HG02938 (cell line): ENCODE results near the gene FGFRL1.
"Not testable (repeated sequence)": the region's sequence is repeated elsewhere in the genome, so short reads cannot be mapped to it uniquely, and the experiment has no call there.

Experiments
- ATAC-seq: cut with Tn5 transposase; IDR thresholded peaks from one replicate; pipeline ENCODE4 v1.9.1; 2021; ENCODE audit warnings: mild to moderate bottlenecking, moderate library complexity; ENCODE audit not compliant: unreplicated experiment

FGFRL1 gene

DNA sequence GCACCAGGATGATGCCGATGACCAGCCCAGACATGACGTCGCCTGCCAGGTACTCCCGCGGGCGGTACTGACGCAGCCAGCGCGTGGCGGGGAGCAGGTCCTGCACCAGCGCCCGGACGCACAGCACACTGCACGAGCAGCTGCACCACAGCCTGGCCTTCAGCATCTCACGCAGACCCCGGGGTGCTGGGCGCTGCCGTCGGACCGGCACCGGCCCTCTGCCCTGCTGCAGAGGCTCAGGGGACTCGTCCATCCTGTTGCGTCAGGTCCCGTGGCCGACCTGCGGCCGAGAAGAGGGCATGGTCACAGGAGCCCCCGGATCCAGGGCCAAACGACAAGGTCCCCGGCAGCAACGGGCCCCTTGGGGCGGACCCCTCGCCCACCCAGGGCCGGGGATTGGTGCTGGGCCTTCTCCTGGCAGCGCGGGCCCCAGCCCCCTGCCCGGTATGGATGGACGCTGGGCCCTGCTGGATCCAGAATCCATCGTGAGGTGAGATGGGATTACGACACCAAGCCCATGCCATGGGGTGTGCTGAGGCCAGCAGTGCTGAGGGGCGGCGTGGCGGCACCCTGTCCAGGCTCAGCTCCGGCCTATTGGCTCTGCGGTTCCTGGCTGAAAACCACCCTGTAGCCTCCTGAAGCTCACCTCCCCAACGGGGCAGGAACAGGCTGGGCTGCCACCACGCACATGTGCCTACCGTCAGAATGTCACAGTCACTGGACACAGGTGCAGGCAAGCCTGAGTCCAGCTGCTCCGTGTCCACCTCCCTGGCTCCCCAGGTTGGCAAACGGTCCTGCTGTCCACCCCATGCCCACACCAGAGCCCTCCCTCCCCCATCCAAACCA is 19.8 kb upstream of the FGFRL1 start:
- ATAC-seq, result no peak

DNA sequence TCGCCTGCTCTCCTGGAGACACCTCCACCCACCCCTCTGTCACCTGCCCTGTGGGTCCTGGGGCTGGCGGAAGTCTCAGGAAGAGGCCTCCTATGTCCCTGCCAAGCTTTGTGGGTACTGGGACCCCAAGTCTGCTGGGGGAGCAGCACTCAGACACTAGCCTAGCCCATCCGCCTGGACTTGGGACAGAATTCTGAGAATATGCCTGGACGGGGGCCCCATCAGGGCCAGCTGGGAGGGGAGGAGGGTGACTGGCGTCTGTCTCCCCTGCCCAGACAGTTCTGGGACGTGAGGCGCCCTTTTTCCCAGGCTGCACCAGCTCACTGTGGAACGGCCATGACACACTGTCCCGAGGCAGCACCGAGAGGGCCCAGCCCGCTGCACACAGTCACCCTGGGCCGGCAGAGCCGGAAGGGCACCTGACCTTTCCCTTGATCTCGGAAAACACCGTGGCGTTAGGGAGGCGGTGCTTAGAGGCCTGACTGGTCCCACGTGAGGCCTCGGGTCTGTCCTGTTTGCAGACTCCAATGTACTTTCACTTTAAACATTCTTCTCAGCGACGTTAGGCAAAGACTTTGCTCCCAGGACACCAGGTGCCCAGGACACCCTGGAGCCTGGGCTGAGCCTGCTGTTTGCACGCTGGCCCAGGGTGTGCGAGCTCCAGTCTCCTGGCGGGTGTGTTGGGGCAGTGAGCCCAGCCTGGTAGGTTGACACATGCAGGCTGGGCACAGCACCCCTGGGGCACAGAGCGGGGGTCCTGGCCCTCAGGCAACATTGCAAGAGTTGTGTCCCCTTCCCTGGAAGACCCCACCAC is 18.9 kb upstream of the FGFRL1 start:
- ATAC-seq, result no peak

DNA sequence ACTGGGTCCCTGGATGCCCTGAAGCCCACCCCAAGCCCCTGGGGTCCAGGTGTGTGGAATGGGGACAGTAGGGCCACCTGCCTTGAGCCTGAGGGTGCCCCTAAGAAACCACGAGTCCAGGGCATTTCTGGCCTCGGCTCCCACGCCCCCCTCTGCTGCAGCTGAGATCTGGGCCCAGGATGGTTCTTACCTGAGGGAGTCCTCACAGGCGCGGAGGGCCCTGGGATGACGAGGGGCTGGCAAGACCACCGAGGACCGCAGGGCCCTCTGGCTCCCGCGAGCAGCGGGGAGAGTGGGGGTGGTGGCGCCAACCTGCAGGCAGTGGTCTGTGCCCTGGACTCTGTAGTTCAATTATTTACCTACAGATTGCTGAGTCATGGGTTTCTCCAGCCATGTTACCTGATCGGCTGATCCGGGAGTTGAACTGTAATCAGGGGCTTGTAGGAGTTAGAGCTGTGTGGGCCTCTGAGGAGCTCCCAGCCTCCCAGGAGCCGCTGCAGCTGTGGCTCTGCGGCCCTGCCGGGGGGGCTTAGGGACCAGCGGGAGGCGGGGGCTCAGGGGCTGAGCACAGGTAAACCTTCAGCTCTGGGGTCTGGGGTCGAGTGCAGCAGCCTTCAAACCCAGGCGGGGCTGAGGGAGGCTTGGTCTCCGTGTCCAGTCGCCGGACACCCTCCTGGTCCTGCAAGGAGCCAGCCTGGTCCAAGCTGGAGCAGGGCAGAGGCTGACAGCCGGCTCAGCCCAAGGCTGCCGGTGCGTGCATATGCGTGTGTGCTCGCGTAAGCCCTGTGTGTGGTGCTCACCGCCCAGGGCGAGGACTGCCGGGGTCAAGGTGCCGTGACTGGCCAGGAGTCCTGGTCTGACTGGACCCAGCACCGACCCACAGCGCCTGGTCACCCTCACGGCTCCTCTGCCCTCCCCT is 18.1 kb upstream of the FGFRL1 start, which contains the start of gene SLC26A1:
SLC26A1 (minus strand) TSS at position 294 of the 919 bp plus-strand sequence. CDS start 1,701 bp downstream, outside the sequence.
- no peak for ATAC-seq

DNA sequence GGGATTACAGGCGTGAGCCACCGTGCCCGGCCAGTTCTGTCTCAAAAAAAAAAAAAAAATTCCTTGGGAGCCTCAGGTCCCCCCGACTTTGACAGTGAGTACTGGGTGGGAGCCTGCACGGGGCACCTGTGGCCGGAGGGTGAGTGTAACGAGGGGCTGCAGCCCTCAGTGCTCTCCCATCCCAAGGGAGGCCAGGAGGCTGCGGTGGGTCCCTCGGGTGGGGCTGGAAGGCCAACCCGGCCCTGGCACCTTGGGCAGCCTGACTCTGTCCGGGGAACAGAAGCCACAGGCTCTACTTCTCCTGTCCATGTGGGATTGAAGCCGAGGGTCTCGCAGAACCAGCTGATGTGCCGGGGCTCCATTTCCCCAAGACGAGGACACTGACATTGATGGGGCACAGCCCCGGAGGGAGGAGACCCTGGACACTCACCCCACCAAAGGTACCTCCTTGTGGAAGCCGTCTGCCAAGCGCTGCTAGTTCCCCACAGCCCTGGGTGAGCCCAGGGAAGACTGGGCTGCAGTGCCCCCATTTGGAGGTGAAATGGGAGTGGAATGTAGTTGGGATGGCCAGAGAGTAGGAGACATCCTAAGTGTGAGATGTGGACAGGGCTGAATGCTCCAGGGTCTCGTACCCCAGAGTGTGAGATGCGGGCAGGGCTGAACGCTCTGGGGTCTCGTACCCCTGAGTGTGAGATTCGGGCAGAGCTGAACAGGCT is 16.0 kb upstream of the FGFRL1 start:
- ATAC-seq, result no peak

DNA sequence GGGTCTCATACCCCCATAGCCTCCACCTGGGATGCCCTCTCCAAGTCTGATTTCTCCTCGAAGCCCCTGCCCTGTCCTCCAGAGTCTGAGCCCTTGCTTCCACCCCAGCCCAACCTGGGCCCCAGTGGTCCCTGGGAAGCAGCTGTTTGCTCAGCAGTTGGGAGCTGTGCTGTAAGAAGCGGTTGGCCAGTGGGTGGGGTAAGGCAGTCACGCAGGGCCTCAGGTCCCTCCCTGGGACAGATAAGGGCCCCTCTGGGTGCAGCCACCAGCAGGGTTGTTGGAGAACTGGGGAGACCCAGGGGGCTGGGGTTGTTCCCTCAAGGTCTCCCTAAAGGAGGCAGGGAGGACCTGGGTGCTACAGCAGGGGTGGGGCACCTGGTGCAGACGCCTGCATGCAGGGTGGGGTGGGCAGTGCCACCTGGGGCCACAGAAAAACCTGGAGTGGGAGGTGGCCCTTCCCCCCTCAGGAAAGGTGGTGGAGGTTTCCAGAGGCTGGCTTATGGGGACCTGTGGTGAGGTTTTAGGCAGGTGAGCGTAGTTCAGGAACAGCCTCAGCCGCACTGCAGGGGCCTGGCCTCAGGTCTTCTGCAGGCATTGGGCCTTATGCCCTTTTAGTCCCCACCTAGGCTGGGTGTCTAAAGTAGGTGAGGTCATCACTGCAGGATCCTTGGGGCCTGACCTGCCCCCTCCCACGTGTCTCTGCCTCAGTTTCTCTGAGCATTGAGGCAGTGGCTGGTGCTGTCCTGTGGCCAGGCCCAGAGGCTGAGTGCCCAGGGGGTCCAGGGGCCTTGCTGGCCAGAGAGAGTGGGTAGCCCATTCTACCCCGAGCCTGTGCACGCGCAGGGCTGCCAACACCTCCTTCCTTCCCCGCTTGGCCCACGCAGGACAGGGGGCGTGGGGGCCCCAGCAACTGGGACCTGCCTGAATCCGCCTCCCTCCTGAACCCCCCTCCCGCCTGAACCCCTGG is 15.1 kb upstream of the FGFRL1 start:
- no peak for ATAC-seq

DNA sequence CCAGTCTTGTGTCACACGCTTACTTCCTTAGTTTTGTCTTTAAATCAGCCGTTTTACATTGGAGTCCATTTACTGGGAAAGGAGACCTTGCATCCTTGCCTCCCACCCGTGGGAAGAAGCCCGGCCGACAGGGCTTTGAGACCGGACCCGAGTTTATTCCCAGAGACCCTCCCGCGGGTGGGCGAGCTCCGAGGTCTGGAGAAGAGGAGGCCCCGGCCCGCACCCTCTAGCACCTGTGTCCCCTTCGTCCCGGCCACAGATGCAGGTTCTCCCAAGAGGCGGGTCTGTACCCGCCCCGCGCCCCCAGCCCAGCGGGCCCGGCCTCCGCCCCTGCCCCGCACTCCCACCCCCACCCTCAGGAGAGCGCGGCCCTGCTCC is 14.4 kb upstream of the FGFRL1 start:
- no peak for ATAC-seq

DNA sequence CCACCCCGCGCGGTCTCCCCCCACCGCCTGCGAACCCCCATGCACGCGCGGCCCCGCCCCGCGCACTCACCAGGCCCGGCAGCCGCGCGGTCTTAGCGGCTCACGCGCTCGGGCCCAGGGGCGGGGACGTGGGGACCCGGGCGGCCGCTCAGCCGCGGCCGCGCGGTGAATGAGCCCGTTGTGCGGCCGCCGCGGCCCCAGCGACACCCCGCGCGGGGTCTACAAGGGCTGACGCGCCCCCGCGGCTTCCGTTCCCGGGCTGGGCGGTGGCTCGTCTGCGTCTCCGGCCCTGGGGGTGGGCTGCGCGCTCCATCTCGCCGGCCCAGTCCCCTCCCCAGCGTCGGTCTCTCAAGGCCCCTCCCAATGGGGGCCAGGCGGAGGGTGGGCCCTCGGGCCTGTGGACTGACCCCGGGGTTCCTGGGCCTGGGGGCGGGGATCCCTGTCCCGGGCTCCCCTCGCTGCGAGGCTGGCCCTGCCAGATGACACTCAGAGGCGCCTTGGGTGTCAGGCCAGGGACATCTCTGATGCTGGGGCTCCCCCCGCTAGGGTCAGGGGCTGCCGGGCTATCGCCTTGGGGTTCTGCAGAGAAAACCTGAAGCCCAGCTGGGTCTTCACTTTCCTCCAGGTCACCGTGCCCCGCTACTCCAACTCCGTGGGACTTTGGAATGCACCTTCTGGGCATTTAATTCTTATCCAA is 13.9 kb upstream of the FGFRL1 start:
- ATAC-seq, result no peak

DNA sequence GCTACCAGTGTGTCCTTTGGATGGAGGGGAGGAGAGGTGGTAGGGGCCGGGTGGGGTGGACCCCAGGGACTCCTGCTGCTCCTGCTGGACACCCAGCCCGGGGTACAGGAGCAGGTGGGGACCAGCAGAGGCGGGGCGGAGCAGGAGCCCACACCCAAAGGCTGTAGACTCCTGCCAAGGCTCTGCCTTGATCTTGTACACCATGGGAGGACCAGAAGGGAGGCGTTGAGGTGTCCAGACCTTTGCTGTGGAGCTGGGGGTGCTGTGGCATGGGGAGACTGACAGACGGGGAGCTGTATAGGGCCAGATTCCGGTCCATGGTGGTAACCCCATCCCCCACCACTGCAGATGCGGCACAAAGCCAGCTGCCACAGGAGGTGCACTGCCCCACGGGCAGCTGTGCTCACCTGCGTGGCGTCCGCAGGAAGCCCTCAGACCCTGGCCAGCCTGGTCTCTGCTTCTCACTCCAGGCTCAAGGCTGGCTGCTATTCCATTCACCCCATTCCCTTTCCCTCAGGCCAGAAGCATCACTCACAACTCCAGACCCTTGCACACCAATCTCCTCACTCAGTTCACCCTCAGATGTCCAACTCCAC is 13.2 kb upstream of the FGFRL1 start:
- no peak for ATAC-seq

DNA sequence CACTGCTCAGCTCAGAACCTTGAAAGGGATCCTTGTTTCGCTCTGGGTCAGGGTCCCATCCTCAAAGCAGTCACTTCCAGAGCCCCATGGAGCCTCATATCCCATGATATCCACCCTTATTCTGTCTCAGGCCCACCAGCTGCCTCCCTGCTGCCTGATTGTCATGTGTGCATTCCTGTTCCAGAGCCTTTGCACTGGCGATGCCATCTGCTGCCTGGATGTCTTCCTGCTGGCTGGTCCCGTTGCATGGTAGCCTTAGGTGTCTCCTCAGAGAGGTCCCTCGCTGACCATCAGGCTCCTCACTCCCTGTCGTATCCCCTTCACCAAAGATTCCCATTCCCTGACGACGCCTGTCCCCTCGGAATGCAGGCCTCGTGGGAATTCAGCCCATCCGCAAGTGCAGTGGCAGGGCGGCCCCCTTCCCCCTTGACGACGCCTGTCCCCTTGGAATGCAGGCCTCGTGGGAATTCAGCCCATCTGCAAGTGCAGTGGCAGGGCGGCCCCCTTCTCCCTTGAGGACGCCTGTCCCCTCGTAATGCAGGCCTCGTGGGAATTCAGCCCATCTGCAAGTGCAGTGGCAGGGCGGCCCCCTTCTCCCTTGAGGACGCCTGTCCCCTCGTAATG is 12.1 kb upstream of the FGFRL1 start:
- not testable (repeated sequence) for ATAC-seq

DNA sequence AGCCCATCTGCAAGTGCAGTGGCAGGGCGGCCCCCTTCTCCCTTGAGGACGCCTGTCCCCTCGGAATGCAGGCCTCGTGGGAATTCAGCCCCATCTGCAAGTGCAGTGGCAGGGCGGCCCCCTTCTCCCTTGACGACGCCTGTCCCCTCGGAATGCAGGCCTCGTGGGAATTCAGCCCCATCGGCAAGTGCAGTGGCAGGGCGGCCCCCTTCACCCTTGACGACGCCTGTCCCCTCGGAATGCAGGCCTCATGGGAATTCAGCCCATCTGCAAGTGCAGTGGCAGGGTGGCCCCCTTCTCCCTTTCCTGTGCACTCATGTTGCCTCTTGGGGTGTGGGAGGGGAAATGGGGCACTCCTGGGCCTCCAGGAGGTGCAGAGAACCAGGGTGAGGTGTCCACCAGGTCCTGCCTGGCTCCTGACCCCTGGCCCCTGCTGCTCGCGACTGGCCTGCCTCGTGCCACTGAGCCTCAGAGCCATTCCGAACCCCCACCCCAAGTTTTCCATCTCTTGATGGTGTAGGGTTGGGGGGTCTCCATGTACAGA is 11.5 kb upstream of the FGFRL1 start:
- no peak for ATAC-seq

DNA sequence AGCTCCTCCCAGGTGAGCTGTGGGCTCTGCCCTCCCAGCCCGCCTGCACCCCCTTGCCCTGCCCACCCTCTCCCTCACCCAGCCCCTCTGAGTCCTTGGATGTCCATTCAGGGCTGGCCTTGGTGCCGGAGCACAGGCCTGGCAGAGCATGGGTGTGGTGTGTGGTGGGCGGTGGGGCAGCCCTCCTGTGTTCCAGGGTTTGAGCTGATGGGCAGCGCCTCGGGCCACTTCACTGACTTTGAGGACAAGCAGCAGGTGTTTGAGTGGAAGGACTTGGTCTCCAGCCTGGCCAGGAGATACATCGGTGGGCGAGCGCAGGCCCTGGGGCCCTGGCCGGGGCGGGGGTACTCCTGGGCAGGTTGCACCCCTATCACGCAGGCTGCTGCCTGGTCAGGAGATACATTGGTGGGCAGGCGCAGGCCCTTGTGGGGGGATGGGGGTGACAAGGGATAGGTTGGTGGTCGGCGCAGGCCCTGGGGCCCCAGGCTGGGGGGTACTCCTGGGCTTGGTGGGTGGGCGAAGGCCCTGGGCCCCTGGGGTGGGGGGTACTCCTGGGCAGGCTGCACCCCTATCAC is 10.7 kb upstream of the FGFRL1 start:
- ATAC-seq, result no peak

DNA sequence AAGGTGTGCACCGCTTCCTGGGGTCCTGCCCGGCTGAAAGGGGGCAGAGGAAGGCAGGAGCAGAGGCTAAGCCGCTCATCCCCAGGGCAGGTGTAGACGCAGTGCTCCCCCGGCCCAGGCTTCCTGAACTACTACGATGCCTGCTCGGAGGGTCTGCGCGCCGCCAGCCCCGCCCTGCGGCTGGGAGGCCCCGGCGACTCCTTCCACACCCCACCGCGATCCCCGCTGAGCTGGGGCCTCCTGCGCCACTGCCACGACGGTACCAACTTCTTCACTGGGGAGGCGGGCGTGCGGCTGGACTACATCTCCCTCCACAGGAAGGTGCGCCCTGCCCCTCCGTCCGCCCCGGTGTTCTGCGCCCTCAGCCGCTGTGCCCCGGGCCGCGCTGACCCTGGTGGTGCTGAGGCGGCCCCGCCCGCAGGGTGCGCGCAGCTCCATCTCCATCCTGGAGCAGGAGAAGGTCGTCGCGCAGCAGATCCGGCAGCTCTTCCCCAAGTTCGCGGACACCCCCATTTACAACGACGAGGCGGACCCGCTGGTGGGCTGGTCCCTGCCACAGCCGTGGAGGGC is 9.8 kb upstream of the FGFRL1 start:
- no peak for ATAC-seq

DNA sequence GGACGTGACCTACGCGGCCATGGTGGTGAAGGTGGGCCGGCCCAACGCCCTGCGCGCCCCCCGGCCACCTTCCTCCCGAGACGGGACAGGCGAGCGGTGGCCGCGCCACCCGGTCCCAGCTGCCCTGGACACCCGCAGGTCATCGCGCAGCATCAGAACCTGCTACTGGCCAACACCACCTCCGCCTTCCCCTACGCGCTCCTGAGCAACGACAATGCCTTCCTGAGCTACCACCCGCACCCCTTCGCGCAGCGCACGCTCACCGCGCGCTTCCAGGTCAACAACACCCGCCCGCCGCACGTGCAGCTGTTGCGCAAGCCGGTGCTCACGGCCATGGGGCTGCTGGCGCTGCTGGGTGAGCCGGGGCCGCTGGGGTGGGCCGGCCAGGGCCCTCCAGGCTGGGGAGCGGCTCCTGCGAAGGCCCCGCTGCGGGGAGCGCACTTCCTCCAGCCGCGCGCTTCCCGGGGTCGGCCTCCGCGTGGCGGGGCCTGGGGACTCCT is 9.2 kb upstream of the FGFRL1 start:
- no peak for ATAC-seq

DNA sequence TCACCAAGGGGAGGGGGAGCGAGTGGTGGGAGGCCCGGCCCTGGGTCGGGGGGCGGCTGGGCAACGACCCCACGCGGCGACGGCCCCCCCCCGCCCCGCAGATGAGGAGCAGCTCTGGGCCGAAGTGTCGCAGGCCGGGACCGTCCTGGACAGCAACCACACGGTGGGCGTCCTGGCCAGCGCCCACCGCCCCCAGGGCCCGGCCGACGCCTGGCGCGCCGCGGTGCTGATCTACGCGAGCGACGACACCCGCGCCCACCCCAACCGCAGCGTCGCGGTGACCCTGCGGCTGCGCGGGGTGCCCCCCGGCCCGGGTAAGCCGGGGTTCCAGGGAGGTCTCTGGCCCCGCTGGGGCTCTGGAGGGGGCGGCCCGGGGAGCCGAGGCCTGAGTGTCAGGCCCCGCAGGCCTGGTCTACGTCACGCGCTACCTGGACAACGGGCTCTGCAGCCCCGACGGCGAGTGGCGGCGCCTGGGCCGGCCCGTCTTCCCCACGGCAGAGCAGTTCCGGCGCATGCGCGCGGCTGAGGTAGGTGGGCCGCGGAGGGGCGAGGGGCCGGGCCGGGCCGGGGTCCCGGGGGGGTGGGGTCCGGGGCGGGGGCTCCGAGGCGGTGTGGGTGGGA is 8.7 kb upstream of the FGFRL1 start:
- no peak for ATAC-seq

DNA sequence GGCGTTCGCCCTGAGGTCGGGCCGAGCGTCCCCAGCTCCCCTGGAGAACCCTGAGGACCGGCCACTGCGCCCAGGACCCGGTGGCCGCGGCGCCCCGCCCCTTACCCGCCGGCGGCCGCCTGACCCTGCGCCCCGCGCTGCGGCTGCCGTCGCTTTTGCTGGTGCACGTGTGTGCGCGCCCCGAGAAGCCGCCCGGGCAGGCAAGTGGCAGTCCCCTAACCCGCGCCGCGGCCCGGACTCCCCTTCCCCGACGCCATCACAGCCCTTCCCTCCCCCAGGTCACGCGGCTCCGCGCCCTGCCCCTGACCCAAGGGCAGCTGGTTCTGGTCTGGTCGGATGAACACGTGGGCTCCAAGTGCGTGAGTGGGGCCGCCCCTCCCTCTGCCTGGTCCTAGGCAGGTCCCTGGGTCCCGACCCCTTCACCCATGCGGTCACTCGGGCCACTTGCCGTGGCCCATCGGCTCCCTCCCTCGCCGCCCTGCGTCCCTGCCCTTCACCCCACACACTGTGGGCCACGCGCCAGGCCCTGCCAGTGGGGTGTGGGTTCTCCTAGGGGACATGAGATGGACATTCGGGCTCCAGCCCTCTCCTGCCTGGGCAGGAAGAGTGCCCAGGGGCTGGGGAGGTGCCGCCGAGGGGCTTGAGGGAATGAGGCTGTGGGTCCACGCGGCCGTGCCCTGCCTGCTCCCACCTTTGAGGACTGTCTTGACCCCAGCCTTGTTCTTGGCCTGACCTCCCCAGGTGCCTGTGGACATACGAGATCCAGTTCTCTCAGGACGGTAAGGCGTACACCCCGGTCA is 8.0 kb upstream of the FGFRL1 start:
- no peak for ATAC-seq
